B cell (primary cell): ENCODE measurements around the gene SMARCD1. TPM values are rescaled to one million over a fixed set of nuclear protein-coding genes. Genes with fewer than 3 reads are reported as not detected.

ENCODE experiments used
- ATAC-seq: fragments of 200-7000 bp; cut with Tn5 transposase; one replicate; pipeline ENCODE4 v1.10.0; 2021; ENCODE audit warnings: low read depth, mild to moderate bottlenecking, moderate number of reproducible peaks, moderate library complexity
- CTCF ChIA-PET: fragments of 350-600 bp; sonication (Branson Sonifier 250); formaldehyde crosslinking; loops from one replicate; lab custom pipeline; 2021; ENCODE audit warnings: antibody characterized with exemption, inconsistent platforms; lab: Charles Lee
- POLR2A ChIA-PET: fragments of 350-600 bp; sonication (Branson Sonifier 250); formaldehyde crosslinking; loops from one replicate; lab custom pipeline; 2021; ENCODE audit warnings: antibody characterized with exemption; lab: Charles Lee
- DNase-seq: peaks from one replicate; pipeline ENCODE4 v3.0.0; 2013
- H2AFZ ChIP-seq: 2 replicates; pipeline ENCODE4 v1.6.1; 2012; ENCODE audit warnings: mild to moderate bottlenecking, low read depth, low read length; ENCODE audit not compliant: insufficient read depth, poor library complexity, severe bottlenecking
- H3K27ac ChIP-seq, 2 donors: 1 replicate in 1 of 2; 2 replicates in 1 of 2; pipeline ENCODE4 v1.5.1; 2012 to 2013; ENCODE audit warnings: low read length in 2 of 2, mild to moderate bottlenecking in 2 of 2, moderate library complexity in 1 of 2
- H3K27me3 ChIP-seq, 4 experiments: fragments of 200-600 bp in 1 of 4; sonication (generic) in 1 of 4; replicated peaks in 1 of 4; 1 replicate in 2 of 4; 2 replicates in 2 of 4; pipeline versions ENCODE4 v1.6.1 to v1.7.0; 2013 to 2016; ENCODE audit warnings: low read length in 3 of 4, mild to moderate bottlenecking in 2 of 4, mixed read lengths in 1 of 4, moderate library complexity in 1 of 4; ENCODE audit not compliant: insufficient read depth in 4 of 4, control insufficient read depth in 3 of 4; ENCODE audit errors: control extremely low read depth in 1 of 4
- H3K36me3 ChIP-seq, 2 experiments: replicated peaks in 1 of 2; 1 replicate in 1 of 2; 2 replicates in 1 of 2; pipeline versions ENCODE4 v1.6.1 to v1.7.1; 2013; ENCODE audit warnings: low read length in 1 of 2; ENCODE audit not compliant: insufficient read depth in 2 of 2, control insufficient read depth in 1 of 2; ENCODE audit errors: control extremely low read depth in 1 of 2, extremely low read depth in 1 of 2
- H3K4me1 ChIP-seq, 2 donors: fragments of 200-600 bp in 1 of 2; sonication (generic) in 1 of 2; 1 replicate in 1 of 2; 2 replicates in 1 of 2; pipeline versions ENCODE4 v1.5.1 to v1.6.1; 2013 to 2017; ENCODE audit warnings: low read length in 2 of 2; ENCODE audit not compliant: control insufficient read depth in 2 of 2, insufficient read depth in 2 of 2
- H3K4me2 ChIP-seq: replicated peaks from 2 replicates; pipeline ENCODE3; 2012; ENCODE audit warnings: mild to moderate bottlenecking, low read depth, low read length; ENCODE audit not compliant: poor library complexity, severe bottlenecking
- H3K4me3 ChIP-seq, 5 experiments: fragments of 200-600 bp in 1 of 5; sonication (generic) in 1 of 5; 1 replicate in 3 of 5; 2 replicates in 2 of 5; pipeline versions ENCODE4 v1.5.1 to v1.7.0; 2011 to 2016; ENCODE audit warnings: low read length in 4 of 5, mild to moderate bottlenecking in 4 of 5, low read depth in 2 of 5, control low read depth in 1 of 5, moderate library complexity in 1 of 5; ENCODE audit not compliant: insufficient read depth in 1 of 5; ENCODE audit errors: control extremely low read depth in 1 of 5, extremely low read depth in 1 of 5
- H3K79me2 ChIP-seq: fragments of 200-600 bp; sonication (generic); one replicate; pipeline ENCODE4 v1.6.0; 2016; ENCODE audit warnings: low read length; ENCODE audit not compliant: control insufficient read depth, insufficient read depth
- H3K9ac ChIP-seq: fragments of 200-600 bp; sonication (generic); 2 replicates; pipeline ENCODE4 v1.6.1; 2017; ENCODE audit warnings: mild to moderate bottlenecking, low read length, moderate library complexity
- H3K9me3 ChIP-seq, 3 donors: one replicate each; pipeline versions ENCODE4 v1.6.1 to v1.7.1; 2013; ENCODE audit warnings: low read length in 2 of 3; ENCODE audit not compliant: control insufficient read depth in 2 of 3, insufficient read depth in 1 of 3; ENCODE audit errors: control extremely low read depth in 1 of 3
- H4K20me1 ChIP-seq: 2 replicates; pipeline ENCODE4 v1.6.0; 2012; ENCODE audit warnings: mild to moderate bottlenecking, low read length; ENCODE audit not compliant: insufficient read depth, control insufficient read depth, poor library complexity, severe bottlenecking
- H3K27ac Mint-ChIP-seq: one replicate; pipeline ENCODE4 v1.8.0; 2021; ENCODE audit warnings: mixed read lengths
- H3K27me3 Mint-ChIP-seq: one replicate; pipeline ENCODE4 v1.8.0; 2021; ENCODE audit warnings: mixed read lengths
- H3K4me1 Mint-ChIP-seq: one replicate; pipeline ENCODE4 v1.8.0; 2021; ENCODE audit warnings: mixed read lengths
- H3K4me3 Mint-ChIP-seq: one replicate; pipeline ENCODE4 v1.8.0; 2021; ENCODE audit warnings: mixed read lengths
- H3K9me3 Mint-ChIP-seq: one replicate; pipeline ENCODE4 v1.8.0; 2022; ENCODE audit warnings: mixed read lengths; ENCODE audit not compliant: insufficient read depth
- CTCF ChIP-seq: fragments of 200-600 bp; IDR thresholded peaks from one replicate; pipeline ENCODE4 v1.8.0; 2022; ENCODE audit warnings: antibody characterized with exemption, mild to moderate bottlenecking
- EZH2 ChIP-seq: IDR thresholded peaks from 2 replicates; pipeline ENCODE4 v1.6.1; 2012; ENCODE audit warnings: borderline replicate concordance, low read depth, mild to moderate bottlenecking, moderate library complexity, low read length; ENCODE audit not compliant: insufficient read depth, poor library complexity, severe bottlenecking
- WGBS: methylation state at CpG from one replicate; pipeline ENCODE4 v1.1.5; 2013; ENCODE audit warnings: missing lambda C conversion rate; ENCODE audit not compliant: insufficient coverage; 5-methylcytosine and 5-hydroxymethylcytosine counted together
- intact Hi-C: fragments of 100-400 bp; cut with micrococcal nuclease; formaldehyde crosslinking; loops from one replicate; pipeline ENCODE4 v1.10.0; 2022
- polyA plus RNA-seq: library from polyadenylated mRNA; depleted of rRNA; stranded (reverse); fragments of >200 nt; gene quantifications from 2 replicates; pipeline ENCODE4 v1.2.3, GENCODE V29; 2012
- total RNA-seq, 2 donors: library from RNA; stranded (reverse); fragments of 120-200 nt in 1 of 2; gene quantifications; 1 replicate in 1 of 2; 2 replicates in 1 of 2; pipeline versions ENCODE4 v1.2.3 to v1.2.4, GENCODE V29; 2013 to 2022

SMARCD1 gene
- total and polyA plus RNA-seq, 2 donors (not counting 1 experiment from before 2014, with no cell fraction given) = 67.8 to 101 TPM

GRCh38 chr12:50117057-50117622 is 32.0 kb downstream of the SMARCD1 start:
- H3K4me3 ChIP-seq = no peak overlapping the region
- intact Hi-C loops = no loop called here
- no peak for DNase-seq
- no peak overlapping the region for H3K9ac ChIP-seq
- Mint-ChIP-seq H3K4me1 (peaks cover 40% of the 10 kb centered on the region), H3K27me3 (no peaks in the 10 kb centered on the region), H3K9me3 (no peaks in the 10 kb centered on the region), H3K4me3 (no peak overlapping the region), H3K27ac (no peak overlapping the region)
- H3K4me2 ChIP-seq = no peak overlapping the region
- CTCF ChIA-PET = interaction anchor here (0.8 to 1.0 kb wide), 3 partner anchors 9 to 32 kb away, joined by 3 to 5 read pairs (median 3); partner anchors contain the start of gene SMARCD1
- no peaks in the 10 kb centered on the region for H3K9me3 ChIP-seq
- H3K79me2 ChIP-seq = peaks cover 94% of the 10 kb centered on the region
- POLR2A ChIA-PET = interaction anchor here (0.7 kb wide), 1 partner anchor 8 kb away, joined by 3 read pairs; no protein-coding TSS in a partner anchor
- no peak for TF ChIP-seq CTCF
- no peak for TF ChIP-seq EZH2
- H3K27me3 ChIP-seq = no peaks in the 10 kb centered on the region
- 93% methylated on average over 6 of the region's 6 CpGs for WGBS
- H3K27ac ChIP-seq = no peak overlapping the region
- peaks cover 6 to 30% of the 10 kb centered on the region in 2 donors for H3K4me1 ChIP-seq
- peaks cover 2 to 36% of the 10 kb centered on the region in 2 experiments for H3K36me3 ChIP-seq
- ATAC-seq = no peak
- no peak overlapping the region for H2AFZ ChIP-seq
- H4K20me1 ChIP-seq = peaks cover 73% of the 10 kb centered on the region

- TF ChIP-seq CTCF (no peak), EZH2 (no peak)
- no peak overlapping the region for H3K4me3 ChIP-seq
- peaks cover 2 to 55% of the 10 kb centered on the region in 2 experiments for H3K36me3 ChIP-seq
- ChIA-PET CTCF (interaction anchor here (0.7 to 1.4 kb wide), 2 partner anchors 13 to 30 kb away, joined by 3 read pairs; no protein-coding TSS in a partner anchor), POLR2A (no interaction called here)
- no peak overlapping the region for H3K4me2 ChIP-seq
- intact Hi-C loops = no loop called here
- no peak overlapping the region for H3K27ac Mint-ChIP-seq
- WGBS = 100% methylated on average over 2 of the region's 2 CpGs
- H4K20me1 ChIP-seq = peaks cover 85% of the 10 kb centered on the region
- H3K27ac ChIP-seq = no peak overlapping the region
- peaks cover 28% of the 10 kb centered on the region for H3K4me1 Mint-ChIP-seq
- no peak for ATAC-seq
- H3K27me3 Mint-ChIP-seq = no peaks in the 10 kb centered on the region
- no peak overlapping the region for H2AFZ ChIP-seq
- no peaks in the 10 kb centered on the region for H3K9me3 ChIP-seq
- no peaks in the 10 kb centered on the region for H3K9me3 Mint-ChIP-seq
- peaks cover 99% of the 10 kb centered on the region for H3K79me2 ChIP-seq
- no peak overlapping the region for H3K4me3 Mint-ChIP-seq
- DNase-seq = no peak
- H3K27me3 ChIP-seq = no peaks in the 10 kb centered on the region
- peaks cover 0 to 13% of the 10 kb centered on the region in 2 donors for H3K4me1 ChIP-seq
- H3K9ac ChIP-seq = no peak overlapping the region
Observed at GRCh38 chr12:50119387-50119786, 34.2 kb downstream of the SMARCD1 start.
